Thymus (tissue), 11 donors: ENCODE results near the gene SIGLEC11. TPM values are rescaled to one million over a fixed set of nuclear protein-coding genes. Genes with fewer than 3 reads are reported as not detected.
A peak's percentile ranks its signal among the peaks of the same experiment; 100 is the strongest.
"Not testable (repeated sequence)": the region's sequence is repeated elsewhere in the genome, so short reads cannot be mapped to it uniquely, and the experiment has no call there.

Experiments
- DNase-seq, 9 donors: peaks; one replicate each; pipeline ENCODE4 v3.0.0-alpha.2; 2013; ENCODE audit warnings: low spot score in 9 of 9, low read depth in 6 of 9, missing footprints in 1 of 9
- H3K27ac ChIP-seq, 2 donors: one replicate each; pipeline ENCODE4 v1.5.1; 2013; ENCODE audit warnings: control low read depth in 1 of 2, low read depth in 1 of 2, low read length in 1 of 2, mild to moderate bottlenecking in 1 of 2, moderate library complexity in 1 of 2
- H3K27me3 ChIP-seq, 2 donors: one replicate each; pipeline ENCODE4 v1.5.1; 2013; ENCODE audit warnings: low read length in 1 of 2; ENCODE audit not compliant: control insufficient read depth in 2 of 2, insufficient read depth in 1 of 2
- H3K36me3 ChIP-seq, 2 donors: one replicate each; pipeline ENCODE4 v1.5.1; 2013; ENCODE audit warnings: low read length in 1 of 2, mild to moderate bottlenecking in 1 of 2, moderate library complexity in 1 of 2; ENCODE audit not compliant: control insufficient read depth in 2 of 2, insufficient read depth in 2 of 2
- H3K4me1 ChIP-seq, 2 donors: one replicate each; pipeline ENCODE4 v1.5.1; 2013; ENCODE audit warnings: low read length in 2 of 2; ENCODE audit not compliant: control insufficient read depth in 2 of 2, insufficient read depth in 2 of 2
- H3K4me3 ChIP-seq, 2 donors: one replicate each; pipeline ENCODE4 v1.5.1; 2013; ENCODE audit warnings: low read length in 2 of 2, control low read depth in 1 of 2, mild to moderate bottlenecking in 1 of 2
- H3K9me3 ChIP-seq, 2 donors: one replicate each; pipeline ENCODE4 v1.5.1; 2013; ENCODE audit warnings: low read length in 1 of 2, mild to moderate bottlenecking in 1 of 2; ENCODE audit not compliant: control insufficient read depth in 2 of 2, insufficient read depth in 1 of 2
- WGBS: extraction: QIAGEN DNeasy Blood & Tissue Kit; methylation state at CpG from one replicate; pipeline ENCODE4 v1.1.7; 2013; 5-methylcytosine and 5-hydroxymethylcytosine counted together
- polyA plus RNA-seq: library from polyadenylated mRNA; stranded (reverse); fragments of 200-250 nt; gene quantifications from one replicate; pipeline ENCODE4 v1.2.3, GENCODE V29; 2013
- total RNA-seq: library from RNA; stranded (reverse); fragments of 120-200 nt; gene quantifications from one replicate; pipeline ENCODE4 v1.2.4, GENCODE V29; 2013
- donor health status: healthy.

The SIGLEC11 gene
- total and polyA plus RNA-seq, 2 donors, result 0.14 to 0.98 TPM

DNA sequence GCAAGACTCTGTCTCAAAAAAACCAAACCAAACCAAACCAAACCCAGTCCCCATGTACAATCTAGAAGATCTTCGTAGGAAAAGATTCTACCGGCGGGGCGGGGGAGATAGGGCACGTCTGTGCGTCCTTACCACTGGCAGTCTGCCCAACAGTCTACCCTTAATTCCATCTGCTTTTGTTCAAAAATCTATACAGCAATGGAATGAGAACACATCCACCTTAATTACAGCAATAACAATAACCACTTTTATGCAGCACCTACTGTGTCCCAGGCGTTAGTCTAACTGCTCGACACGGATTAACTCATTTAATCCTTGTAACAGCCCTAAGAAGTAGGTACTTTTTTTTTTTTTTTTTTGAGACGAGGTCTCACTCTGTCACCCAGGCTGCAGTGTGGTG is 34.5 kb downstream of the SIGLEC11 start:
- DNase-seq, result no peak
- 96% methylated on average over 10 of the region's 10 CpGs for WGBS
- Histone ChIP-seq H3K4me3 (no peak overlapping the region), H3K9me3 (peaks cover 1 to 3% of the 10 kb centered on the region in 2 donors), H3K27me3 (no peaks in the 10 kb centered on the region), H3K36me3 (peaks cover 41 to 62% of the 10 kb centered on the region in 2 donors), H3K27ac (no peak overlapping the region), H3K4me1 (peaks cover 13 to 46% of the 10 kb centered on the region in 2 donors)

DNA sequence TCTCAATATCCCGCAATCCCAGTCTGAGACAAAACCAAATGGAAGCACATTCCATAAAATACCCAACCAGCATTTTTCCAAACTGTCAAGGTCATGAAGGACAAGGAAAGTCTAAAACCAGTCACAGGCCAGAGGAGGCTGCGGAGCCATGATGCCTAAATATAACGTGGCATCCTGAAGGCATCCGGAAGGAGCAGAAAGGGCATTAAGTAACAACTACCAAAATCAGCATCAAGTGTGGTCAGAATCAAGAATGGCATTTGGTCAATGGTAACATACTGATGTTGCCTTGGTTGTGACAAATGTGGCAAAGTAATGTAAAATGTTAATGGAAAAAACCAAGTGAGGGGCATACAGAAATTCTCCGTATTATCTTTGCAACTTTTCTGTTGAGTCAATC is 35.5 kb downstream of the SIGLEC11 start:
- DNase-seq, result no peak
- H3K4me1 ChIP-seq, result peaks cover 13 to 42% of the 10 kb centered on the region in 2 donors
- peaks cover 1 to 3% of the 10 kb centered on the region in 2 donors for H3K9me3 ChIP-seq
- H3K27ac ChIP-seq, result no peak overlapping the region
- 98% methylated on average over 5 of the region's 5 CpGs for WGBS
- H3K4me3 ChIP-seq, result no peak overlapping the region
- peaks cover 51 to 64% of the 10 kb centered on the region in 2 donors for H3K36me3 ChIP-seq
- H3K27me3 ChIP-seq, result no peaks in the 10 kb centered on the region

DNA sequence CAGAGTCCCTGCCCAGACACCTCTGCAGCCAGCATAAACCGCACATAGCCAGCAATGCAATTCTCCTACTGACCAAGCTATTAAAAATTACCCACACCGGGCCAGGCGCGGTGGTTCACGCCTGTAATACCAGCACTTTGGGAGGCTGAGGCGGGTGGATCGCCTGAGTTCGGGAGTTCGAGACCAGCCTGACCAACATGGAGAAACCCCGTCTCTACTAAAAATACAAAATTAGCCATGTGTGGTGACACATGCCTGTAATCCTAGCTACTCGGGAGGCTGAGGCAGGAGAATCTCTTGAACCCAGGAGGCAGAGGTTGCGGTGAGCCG is 36.1 kb downstream of the SIGLEC11 start:
- not testable (repeated sequence) for H3K9me3 ChIP-seq, H3K27me3 ChIP-seq, DNase-seq, H3K4me3 ChIP-seq, H3K27ac ChIP-seq
- H3K36me3 ChIP-seq, result peaks cover 54 to 68% of the 10 kb centered on the region in 2 donors
- peaks cover 13 to 37% of the 10 kb centered on the region in 2 donors for H3K4me1 ChIP-seq
- WGBS, result 97% methylated on average over 13 of the region's 13 CpGs

DNA sequence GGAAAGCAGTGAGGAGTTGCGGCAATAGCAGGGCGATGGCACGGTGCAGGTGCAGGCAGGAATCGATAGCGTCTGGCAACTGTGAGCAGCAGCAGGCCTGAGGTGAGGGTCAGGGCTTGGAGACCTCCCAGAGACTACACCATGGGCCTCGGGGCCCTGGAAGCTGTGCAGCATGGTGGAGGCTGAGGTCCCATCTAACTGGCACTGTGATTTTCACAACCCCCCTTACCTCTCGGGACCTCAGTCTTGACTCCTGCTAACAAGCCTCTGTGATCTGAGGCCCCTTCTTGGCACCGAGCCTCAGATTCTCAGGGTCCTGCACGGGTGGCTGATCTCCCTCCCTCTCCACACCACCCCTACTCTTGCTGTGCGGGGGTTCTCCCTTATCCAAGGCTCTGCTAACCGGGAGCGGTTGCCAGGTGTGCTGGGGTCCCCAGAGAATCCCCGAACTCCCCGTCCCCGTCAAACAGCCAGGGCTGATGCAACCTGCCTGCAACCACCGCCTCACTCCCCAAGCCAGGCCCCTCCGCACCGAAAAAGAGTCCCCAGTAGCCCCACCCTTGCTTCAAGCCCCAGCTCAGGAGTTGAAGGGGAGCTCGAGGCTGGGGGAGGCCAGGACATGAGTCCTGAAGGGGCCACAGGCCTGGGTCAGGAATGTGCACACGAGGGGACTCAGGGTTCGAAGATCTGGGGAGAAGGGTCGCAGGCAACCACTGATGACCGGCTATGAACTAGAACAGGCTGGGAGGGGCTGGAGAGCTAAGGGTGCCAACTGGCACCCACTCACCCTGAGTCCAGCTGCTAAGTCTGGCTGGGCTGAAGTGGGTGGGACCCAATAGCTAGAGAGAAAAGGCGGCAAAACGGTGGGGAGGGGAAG is 36.7 kb downstream of the SIGLEC11 start:
- DNase-seq, result no peak
- H3K4me1 ChIP-seq, result peaks cover 13 to 33% of the 10 kb centered on the region in 2 donors
- no peak overlapping the region for H3K4me3 ChIP-seq
- H3K27me3 ChIP-seq, result no peaks in the 10 kb centered on the region
- no peak overlapping the region for H3K27ac ChIP-seq
- H3K36me3 ChIP-seq, result peaks cover 56 to 74% of the 10 kb centered on the region in 2 donors
- WGBS, result 94% methylated on average over 25 of the region's 25 CpGs
- peaks cover 0 to 1% of the 10 kb centered on the region in 2 donors for H3K9me3 ChIP-seq

DNA sequence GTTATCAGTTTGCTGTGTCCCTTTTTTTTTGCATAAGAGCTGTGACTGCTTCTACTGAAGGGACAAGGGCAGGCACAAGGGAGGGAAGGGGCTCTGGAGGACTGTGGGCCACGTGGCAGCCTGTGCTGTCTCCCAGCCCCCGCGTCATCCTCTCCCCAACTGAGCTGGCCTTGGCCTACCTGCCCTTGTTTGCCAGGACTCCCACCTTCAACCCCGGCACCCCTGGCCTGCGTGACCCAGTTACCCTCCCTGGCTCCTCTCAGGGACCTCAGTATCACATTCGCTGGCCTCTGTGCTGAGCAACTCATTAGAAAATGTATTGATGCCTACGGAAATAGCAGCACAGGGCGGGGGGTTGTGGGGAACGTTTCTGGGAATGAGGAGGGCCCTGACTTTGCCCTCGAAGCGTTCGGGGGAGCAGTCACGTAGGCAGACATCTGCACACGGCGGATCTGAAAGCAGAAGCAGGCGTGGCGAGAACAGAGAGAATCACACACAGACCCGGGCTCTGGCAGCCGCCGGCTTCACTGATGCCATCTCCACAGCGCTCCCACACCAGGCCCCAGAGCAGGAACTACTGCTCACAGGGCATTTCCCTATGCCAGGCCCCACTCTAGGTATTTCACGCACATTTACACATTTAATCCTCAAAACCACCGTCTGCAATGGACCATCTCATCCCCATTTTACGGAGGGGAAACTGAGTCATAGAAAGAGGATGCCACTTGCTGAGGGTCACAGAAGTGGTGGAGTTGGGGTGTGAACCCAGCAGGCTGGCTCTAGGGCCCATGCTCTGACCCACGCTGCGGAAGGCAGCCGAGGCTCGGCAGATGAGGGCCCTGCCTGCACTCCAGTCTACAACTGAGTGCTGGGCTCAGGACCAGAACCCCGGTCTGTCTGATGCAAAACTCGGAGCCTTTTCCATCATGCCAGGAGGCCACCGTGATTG is 37.6 kb downstream of the SIGLEC11 start:
- Histone ChIP-seq H3K9me3 (peaks cover 0 to 1% of the 10 kb centered on the region in 2 donors), H3K4me1 (peaks cover 10 to 29% of the 10 kb centered on the region in 2 donors), H3K36me3 (peaks cover 57 to 77% of the 10 kb centered on the region in 2 donors), H3K4me3 (no peak overlapping the region), H3K27ac (peak overlapping the region; percentile 33 to 36), H3K27me3 (no peaks in the 10 kb centered on the region)
- no peak for DNase-seq
- WGBS, result 97% methylated on average over 31 of the region's 31 CpGs

DNA sequence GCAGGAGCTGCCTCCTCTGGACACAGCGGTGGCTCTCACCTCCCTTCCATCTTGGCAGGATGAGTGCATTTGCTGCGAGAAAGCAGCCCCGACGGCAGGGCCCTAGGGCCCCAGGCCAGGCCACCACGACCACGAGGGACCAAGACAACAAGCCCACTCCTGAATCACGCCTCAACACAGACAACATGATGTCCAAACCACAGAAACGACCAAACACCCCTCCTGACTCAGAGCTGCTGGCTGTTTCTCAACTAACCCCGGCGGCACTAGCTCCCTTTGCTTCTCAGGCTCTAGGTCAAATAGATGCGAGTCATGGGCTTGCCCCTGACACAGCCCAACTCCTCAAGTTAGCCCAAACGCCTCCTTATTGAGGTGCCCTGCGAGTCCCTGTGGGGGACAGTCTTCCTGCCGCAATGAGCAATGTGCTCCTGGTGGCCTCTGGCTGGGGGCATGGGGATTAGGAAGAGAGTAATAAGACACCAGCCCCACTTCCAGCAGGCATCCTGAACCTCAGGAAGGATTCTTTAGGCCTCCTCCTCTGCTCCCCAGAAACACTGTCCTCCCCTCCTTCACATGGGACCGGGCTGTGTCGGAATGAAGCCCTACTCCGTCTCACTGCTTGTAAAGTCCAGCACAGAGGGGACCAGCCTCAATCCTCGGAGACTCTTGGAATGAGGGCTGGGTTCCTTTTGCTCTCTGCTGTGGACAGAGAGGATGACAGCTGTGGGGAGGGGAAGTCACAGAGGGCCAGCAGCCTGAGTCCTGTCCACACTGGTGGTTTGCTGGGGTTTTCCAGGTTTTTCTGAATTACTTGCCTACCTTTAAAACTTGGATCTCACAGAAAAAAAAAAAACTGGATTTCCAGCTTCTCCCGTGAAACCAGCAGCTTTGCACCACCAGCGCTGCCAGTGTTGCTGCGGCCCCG is 38.8 kb downstream of the SIGLEC11 start:
- DNase-seq, result no peak
- 97% methylated on average over 22 of the region's 22 CpGs for WGBS
- Histone ChIP-seq H3K4me3 (no peak overlapping the region), H3K36me3 (peaks cover 57 to 80% of the 10 kb centered on the region in 2 donors), H3K4me1 (peaks cover 2 to 19% of the 10 kb centered on the region in 2 donors), H3K27me3 (no peaks in the 10 kb centered on the region), H3K27ac (peak overlapping the region in 1 of 2 donors; percentile 11), H3K9me3 (peaks cover 0 to 1% of the 10 kb centered on the region in 2 donors)

DNA sequence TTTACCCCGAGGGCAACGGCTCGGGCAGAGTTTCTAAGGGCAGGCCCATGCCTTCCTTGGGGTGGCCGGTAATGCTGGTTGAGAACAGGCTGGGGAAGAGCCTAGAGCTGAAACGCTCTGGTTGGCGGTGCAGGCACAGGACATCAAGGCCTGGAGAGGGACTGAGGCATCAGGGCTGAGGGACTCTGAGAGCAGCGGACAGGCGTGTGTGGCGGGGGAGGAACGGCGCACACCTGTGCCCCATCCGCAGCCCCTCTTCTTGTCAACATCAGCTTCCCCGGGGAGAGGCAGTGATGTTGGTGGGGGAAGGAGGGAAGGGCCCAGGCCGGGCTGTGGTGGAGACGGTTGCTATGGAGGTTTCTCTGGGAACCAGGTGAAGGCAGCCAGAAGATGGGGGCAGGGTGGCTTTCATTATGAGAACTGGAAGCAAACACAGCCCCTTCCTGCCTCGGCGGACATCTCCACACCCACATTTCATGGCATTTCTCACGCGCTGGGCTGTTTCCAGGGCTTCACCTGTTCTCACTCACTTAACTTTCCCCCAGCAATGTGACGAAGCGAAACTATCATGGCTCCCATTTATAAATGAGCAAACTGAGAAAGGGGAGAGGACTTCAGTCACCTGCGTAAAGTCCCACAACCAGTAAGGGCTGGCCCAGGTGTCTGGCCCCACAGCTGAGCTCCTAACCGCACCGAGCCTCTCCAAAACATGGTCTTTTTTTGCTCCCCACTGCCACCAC is 40.2 kb downstream of the SIGLEC11 start:
- no peak overlapping the region for H3K4me3 ChIP-seq
- H3K4me1 ChIP-seq, result peaks cover 2 to 14% of the 10 kb centered on the region in 2 donors
- 96% methylated on average over 24 of the region's 24 CpGs for WGBS
- H3K27ac ChIP-seq, result no peak overlapping the region
- no peaks in the 10 kb centered on the region for H3K27me3 ChIP-seq
- H3K9me3 ChIP-seq, result peaks cover 0 to 1% of the 10 kb centered on the region in 2 donors
- DNase-seq, result no peak
- H3K36me3 ChIP-seq, result peaks cover 60 to 80% of the 10 kb centered on the region in 2 donors

DNA sequence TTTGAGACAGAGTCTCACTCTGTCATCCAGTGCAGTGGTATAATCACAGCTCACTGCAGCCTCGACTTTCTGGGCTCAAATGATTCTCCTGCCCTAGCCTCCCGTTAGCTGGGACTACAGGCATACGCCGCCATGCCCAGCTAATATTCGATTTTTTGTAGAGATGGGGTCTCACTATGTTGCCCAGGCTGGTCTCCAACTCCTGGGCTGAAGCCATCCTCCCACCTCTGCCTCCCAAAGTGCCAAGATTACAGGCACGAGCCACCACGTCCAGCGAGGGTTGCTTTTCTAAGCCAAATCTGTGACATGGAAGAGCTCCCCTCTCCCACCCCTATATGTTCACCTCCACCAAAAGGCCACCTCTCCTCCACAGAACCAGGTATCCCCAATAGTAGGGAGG is 42.9 kb downstream of the SIGLEC11 start:
- Histone ChIP-seq H3K36me3 (peaks cover 63 to 79% of the 10 kb centered on the region in 2 donors), H3K4me1 (peaks cover 0 to 7% of the 10 kb centered on the region in 2 donors), H3K27ac (no peak overlapping the region), H3K9me3 (peaks cover 0 to 1% of the 10 kb centered on the region in 2 donors), H3K27me3 (no peaks in the 10 kb centered on the region), H3K4me3 (no peak overlapping the region)
- no peak for DNase-seq
- WGBS, result 98% methylated on average over 8 of the region's 8 CpGs
